ENCODE measurements around the gene NOTUM.
A peak's percentile ranks its signal among the peaks of the same experiment; 100 is the strongest.

The NOTUM gene

DNA sequence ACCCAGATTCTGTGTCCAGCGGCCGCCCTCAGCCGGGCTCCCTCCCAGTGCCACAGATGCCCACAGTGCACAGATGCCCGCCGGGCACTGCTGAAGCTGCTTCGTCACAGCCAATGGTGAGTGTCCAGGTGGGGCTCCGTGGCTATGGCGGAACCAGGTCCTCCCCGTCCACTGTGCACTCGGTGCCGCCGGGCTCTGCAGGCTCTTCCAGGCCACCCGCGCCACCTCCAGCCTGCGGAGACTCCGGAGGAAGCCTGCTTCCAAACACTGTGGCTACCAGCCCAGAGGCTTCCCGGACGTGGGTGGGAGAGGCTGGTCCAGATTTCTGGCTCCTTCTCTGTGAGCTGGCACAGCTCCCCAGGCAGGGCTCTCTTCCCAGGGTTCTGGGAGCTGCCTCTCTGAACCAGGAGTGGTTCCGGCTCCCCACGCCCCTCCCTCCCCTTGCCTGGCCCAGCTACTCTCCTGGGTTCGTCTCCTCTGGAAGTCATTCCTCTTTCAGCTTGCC lies 21.1 kb downstream of the NOTUM start:
- DNase-seq (ENCODE audit: low spot score) = no peak

DNA sequence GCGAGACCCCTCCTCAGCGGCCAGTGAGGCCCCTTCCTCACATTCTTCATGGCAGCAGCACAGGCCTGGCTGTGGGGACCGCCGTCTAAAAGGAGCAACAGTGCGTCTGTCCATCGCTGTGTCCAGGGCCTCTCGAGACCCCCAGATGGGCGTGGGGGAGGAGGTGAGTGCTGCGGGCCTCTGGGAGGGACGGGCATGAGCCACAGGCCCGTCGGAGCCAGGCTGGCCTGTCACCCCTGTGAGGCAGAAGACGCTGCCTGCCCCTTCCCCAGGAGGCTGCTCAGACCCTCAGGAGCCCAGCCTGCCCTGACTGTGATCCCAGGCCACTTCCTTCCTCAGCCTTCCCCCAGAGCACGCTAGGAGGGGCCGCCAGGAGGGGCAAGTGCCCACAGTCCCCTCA lies 21.8 kb downstream of the NOTUM start:
- DNase-seq (ENCODE audit: low spot score) = no peak

DNA sequence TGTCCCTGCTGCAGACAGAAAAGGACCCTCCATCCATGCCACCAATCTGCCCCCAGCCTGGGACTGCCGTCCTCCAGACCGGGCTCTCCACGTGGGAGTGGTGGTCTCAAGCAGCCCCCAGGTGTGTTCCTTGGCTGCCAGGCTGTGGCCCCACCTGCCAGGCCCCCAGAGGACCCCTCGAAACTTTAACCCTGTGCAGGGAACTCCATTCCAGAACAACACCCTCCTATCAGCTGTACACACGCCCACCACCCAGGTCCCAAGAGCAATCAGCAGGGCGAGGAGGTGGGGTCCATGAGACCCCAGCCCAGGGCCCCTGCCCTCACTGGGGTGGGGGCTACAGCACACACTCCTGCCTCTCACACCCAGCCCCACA lies 25.3 kb downstream of the NOTUM start:
- no peak for DNase-seq (ENCODE audit: low spot score)

DNA sequence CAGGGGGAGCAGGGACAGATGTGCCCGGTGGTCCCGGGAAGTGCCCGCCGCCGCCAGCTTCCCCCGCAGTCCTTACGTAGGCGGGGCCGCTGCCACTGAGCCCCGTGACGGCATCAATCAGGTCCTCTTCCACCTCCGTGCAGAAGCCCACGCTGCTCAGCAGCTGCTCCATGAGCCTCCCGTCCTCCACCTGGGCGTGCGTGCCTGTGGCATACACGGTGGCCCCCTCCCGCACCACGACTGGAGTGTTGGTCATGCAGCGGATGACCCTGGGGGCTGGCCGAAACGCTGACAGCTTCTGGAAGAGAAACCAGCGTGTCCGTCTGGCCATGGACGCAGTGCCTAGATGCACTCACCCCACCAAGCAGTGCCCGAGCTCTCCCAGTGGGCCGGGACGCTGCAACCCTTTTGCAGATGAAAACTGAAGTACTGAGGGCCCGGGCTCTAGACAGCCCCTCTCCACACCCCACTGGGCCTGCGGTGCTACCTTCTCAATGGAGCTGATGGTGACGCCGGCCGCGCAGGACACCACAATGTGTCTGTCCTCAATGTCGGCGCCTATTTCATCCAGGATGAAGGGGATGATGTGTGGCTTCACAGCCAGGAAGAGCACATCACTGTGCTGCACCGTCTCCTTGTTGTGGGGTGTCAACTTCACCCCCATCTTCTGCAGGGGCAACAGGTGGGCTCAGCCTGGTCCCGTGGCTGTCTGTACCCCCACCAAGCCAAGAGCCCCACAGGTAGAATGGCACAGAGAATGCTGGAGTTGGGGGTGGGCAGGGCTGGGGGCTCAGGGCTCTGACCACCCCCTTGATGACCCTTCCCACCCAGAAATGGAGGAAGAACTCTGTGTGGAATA lies 25.9 kb downstream of the NOTUM start:
- no peak for DNase-seq (ENCODE audit: low spot score)

DNA sequence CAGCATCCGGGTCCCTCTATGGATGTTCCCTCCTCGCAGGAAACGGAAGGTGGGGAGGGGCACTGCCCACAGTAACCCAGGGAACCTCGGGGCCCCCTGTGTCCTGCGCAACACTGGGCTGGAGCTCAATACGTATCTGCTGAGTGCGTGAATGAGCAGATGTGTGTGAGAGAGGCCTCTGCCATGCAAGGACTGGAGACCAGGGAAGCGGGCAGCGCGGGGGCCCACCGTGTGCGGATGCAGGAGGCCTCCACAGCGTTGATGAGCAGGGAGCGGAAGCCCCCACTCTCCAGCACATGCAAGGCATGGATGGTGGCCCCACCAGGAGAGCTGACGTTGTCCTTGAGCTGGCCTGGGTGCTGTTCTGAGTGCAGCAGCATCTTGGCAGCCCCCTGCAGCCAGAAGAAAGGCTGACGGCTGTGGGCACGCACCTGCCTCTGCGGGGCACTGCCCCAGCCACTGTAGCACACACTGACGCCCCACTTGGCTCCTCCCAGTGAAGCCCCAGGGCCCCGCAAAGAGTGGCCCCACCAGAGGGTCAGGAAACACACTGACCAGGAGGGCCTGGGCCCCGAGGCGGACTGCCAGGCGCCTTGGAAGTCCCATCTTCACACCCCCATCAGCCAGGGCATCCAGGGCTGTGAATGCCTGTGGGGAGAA lies 26.8 kb downstream of the NOTUM start:
- DNase-seq (ENCODE audit: low spot score) = no peak

DNA sequence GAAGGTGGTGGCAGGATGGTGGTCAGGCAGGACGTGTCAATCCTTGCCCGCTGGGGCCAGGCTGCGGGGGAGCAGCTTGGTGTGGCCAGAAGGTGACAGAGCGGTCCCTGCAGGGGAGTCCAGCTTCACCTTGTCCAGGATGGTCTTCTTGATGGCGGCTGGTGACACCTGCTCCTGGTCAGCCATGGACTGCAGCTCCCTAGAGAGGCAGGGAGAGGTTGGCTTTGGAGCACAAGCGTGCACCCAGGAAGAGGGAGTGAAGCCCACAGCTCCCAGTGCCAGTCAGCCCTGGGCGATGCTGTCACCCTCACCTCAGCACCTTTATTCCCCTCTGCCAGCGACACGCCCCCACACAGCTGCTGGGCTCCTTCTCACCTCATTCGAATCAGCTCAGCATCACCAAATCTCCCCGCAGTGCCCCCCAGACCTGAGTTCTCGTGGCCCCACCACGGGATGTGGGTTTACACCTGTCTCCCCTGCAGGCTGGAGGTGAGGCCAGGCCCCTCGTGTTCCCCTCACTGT lies 27.7 kb downstream of the NOTUM start:
- DNase-seq (ENCODE audit: low spot score) = no peak

DNA sequence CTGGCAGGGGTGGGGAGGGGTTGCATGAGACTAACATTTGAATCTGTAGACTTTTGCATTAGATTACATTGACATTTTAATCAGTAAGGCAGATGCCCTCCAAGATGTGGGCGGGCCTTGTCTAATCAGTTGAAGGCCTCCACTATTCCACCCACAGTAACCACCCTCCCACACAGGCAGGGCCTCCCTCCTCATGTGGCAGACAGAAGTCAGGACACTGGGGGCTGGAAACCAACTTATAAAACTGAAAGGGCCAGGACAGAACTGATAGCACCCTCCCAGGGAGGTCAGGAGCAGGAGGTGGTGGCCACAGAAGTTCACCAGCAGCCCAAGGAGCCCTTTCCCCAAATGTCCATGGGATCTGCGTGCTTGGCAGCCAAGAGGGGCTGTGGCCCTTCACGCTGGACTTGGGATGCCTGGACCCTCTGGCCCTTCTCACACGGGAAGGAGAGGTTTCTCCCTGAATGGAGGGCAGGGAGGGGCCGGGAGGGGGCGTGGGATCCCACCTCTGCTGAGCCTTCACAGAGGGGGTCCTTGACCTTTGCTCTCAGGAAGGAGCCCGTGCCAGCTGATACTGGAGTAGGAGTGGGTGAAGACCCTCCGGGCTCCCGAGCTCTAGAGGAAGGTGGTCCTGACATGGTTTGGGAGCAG lies 28.5 kb downstream of the NOTUM start:
- no peak for DNase-seq (ENCODE audit: low spot score)

DNA sequence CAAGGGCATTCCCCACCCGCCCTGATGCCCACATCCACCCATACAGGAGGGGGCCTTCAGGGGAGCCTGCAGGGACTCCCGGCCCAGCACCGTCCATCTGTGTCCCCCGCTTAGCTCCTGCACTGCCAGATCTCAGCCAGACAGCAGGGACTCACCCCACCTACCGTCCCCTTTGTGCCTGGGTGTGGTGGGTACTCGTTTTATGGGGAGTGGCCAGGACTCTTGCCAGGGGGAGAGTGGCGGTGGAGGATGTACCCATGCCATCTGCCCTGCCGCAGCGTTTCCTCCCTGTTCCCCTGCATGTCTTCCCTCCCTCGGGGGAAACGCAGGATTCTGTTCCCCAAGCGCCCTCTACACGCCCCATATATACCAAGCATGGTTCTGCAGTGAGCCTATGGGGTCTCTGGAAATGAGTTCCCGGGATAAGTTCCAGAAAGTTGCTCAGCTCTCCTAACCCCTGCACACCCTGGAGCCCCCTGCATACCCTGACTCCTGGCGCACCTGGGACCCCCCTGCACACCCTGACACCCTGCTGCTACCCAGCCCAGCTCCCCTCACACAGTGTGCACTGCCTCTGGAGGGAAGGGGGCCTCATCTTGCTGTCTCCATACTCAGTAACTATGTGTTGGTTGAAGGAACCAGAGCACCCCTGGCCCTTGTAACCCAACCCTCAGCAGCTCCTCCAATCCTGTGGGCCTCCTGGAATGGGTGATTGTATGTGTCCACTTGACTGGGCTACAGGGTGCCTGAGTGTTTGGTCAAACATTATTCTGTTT lies 29.2 kb downstream of the NOTUM start:
- DNase-seq (ENCODE audit: low spot score) = no peak

DNA sequence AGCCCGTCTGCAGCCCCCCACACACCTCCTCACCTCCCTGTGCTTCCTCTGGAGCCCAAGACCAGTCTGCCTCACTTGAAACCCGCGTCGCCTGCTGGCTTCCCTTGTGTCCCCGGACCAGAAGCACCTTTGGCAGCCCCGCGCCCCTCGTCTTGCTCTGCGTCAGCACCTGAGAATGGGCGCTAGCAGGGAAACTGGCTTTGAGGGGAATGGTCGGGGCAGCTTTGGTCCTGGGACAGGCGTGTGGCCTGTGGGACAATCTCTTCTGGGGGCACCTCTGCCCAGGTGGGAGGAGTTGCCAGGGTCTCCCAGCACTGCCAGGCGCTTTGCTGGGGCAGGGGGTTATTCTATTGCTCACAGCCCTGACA lies 29.8 kb downstream of the NOTUM start:
- DNase-seq (ENCODE audit: low spot score) = no peak

DNA sequence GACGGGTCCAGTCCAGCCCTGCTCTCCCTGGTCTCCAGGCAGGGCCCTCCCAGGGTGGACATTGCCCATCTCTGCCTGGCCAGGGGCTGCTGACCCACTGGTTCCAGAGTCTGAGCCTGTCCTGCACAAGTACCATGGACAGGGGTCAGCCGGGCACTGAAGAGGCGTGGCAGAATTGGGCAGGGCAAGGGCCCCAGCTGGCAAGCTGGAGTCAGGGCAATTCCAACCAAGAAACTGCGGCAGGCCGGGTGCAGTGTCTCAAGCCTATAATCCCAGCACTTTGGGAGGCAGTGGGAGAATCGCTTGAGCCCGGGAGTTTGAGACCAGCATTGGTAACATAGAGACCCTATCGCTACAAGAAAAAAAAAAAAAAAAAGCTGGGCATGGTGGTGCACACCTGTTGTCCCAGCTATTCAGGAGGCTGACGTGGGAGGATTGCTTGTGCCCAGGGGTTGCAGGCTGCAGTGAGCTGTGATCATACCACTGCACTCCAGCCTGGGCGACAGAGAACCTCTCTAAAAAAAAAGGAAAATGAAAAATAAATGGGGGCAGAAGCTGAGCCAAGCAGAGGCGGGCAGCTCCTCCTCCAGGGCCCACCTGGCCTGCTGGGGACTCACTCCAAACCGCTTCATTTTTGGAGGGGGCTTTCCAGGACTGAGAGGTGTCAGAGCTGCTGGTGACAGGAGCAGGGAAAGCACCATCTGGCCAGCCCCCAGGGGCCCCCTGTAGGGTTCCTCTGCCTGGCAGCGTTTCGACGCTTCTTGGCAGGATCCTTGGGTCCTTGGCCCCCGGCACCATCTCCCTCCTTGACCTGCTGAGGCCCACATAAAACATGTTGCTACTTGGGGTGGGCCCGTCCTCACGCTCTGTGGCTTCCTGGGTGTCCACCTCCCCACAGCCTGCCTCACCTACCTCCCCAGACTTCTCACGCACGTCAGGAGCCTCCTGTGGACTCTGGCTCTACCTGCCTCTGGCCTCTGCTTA lies 30.6 kb downstream of the NOTUM start:
- DNase-seq (ENCODE audit: low spot score) = no peak

DNA sequence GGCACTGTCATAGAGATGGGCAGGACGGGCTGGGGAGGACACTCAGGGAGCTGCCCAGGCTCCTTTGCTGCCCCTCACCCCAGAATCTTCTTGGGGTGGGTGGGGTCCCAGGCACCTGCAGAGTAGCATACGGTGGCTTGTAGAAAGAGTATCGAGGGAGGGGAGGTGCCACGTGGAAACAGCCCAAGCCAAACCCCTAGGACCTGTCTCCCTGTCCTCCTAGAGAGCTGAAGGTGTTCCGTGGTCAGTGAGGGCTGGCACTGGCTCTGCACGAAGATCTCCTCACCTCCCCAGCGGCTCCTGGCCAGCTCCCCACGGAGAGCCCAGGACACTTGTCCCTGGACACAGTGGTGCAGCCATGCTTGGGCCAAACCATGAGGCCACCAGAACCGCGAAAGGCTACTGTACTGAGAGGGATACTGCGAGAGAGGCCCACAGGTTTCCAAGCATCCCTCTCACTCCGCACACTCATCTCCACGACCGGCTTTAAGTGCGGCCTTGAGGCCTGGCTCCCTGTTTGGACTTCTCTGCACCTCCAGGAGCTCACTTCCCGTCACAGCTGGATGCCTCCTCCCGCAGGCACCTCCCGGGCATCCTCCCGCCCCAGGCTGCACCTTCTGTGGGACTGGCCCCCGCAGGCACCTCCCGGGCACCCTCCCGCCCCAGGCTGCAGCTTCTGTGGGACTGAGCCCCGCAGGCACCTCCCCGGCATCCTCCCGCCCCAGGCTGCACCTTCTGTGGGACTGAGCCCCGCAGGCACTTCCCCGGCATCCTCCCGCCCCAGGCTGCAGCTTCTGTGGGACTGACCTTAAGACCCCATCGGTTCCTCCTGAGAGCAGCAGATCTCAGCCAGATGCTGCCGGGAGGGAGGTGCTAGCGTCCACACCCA lies 31.5 kb downstream of the NOTUM start:
- no peak for DNase-seq (ENCODE audit: low spot score)

DNA sequence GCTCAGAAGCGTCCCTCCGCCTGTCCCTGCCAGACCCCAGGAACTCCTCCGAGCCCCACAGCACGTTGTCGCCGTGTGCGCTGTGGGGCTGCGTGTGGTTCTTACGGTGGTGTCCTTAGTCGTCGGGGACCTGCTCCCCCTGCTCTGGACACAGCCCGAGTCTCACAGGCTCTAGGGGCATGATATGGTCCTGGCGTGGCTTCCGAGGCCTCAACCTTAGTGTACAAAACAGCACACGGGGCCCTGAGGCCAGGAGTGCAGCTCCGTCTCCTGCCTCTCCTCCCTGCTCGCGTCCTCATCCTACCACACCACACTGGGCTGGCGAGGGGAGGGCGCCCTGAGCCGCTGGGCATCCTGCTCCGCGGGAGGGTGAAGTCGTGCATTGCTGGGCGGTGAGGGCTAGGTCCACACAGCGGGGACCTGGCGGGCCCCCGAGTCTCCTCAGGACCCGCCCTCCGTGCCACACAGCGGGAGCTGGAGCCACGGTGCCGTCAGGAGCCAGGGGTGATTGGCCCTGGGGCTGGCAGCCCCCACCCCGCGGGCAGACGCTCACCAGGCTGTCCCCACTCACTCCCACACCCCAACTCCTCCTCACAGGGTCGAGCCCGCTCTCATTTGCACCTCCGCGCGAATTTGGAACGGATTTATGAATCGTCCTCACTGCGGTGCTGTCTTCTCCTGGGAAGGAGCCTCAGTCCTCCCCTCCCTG lies 32.3 kb downstream of the NOTUM start:
- DNase-seq (ENCODE audit: low spot score) = peak; percentile 54

DNA sequence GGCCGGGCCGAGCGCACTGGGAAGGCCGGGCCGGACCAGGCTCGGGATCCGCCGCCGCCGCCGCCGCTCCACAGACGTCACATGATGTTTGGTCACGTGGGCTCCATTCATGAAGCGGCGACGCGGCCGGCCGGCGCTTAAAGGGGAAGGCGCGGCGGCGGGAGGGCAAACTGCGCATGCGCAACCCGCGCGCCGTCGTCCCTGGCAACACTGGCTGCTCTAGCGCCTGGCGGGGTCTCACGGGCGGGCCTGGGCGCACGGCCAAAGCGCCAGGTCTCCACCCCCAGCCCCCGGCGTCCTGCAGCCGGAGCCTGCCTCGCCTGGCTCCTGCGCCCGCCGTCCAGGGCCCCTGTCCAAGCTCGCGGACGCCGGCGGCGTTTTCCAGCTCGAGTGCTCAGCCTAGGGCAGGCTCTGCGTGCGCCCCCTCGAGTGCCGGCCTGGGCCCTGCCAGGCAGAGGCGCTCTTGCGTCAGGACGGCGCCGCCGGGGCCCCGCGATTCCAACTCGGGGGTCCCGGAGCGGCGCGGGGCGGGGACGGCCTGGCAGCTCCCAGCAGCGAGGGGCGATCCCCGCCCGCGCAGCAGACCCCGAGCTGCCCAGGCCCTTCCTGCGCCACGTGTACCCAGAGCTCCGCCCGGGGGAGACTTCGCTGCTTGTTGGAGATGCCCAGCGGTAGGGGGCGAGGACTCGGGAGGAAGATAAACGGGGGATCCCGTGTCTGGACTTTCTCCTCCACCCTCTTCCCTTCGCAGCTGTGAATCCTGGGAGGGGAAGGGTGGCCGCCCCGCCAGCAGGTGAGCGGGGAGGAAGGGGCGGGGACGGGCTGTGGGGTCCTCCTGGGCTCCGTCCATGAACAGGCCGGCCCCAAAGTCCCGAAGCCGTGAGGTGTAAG lies 33.1 kb downstream of the NOTUM start, which contains the start of gene MAFG:
MAFG (minus strand) TSS at position 83 of the 891 bp plus-strand sequence. CDS start 4,550 bp downstream, outside the sequence.
- DNase-seq (ENCODE audit: low spot score) = peak; percentile 96

DNA sequence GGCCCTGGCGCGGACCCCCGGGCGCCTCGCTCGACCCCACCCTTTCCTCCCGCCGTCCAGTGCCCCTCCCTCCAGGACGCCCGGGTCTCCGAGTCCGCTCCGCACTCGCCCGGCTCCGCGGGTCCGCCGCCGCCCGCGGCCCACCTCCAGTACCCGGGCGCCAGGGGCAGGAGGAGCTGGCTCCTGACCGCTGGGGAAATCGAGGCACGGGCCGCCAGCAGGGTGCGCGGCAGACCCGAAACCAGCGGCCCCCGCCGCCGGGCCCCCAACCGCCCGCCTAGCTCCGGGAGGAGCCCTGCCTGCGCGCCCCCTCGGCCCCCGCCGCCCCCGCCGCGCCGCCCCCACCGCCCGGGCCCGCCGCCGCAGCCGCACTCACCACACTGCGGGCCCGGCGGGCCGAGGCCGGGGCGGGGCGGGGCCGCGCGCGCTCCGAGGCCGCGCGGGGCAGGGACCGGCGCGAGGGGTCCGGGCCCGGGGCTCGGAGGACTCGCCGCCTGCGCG lies 33.8 kb downstream of the NOTUM start:
- no peak for DNase-seq (ENCODE audit: low spot score)

DNA sequence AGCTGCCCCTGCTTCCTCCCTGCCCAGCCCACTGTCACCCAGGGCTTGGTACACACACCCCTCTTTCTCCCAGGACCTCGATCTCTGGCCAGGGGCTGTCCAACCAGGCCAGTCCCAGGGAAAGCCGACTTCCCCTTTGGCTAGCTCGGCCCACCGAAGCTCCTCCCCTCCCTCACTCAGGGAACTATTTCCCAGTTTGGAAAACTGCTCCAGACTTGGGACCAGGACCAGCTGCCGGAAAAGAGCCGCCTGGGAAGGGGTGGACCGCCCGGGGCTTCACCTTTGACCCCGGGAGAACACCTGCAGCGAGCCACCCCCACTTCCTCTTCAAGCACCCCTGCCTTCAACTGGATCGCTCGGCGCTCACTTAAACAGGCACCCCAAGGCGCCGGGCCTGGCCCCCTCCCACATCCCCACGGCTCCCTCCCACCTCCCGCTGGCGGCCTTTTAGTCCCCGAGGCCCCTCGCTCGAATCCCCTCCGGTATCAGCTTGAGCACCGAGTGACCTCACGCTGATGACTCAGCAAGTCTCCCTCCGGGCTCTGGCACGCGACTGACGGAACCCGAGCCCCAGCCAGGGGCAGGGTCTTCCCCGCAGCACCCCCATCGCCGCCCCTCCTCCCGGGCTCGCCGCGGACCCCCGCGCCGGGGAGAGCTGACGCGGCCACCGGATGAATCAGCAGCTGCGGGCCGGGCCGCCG lies 34.4 kb downstream of the NOTUM start:
- DNase-seq (ENCODE audit: low spot score) = peak; percentile 63

DNA sequence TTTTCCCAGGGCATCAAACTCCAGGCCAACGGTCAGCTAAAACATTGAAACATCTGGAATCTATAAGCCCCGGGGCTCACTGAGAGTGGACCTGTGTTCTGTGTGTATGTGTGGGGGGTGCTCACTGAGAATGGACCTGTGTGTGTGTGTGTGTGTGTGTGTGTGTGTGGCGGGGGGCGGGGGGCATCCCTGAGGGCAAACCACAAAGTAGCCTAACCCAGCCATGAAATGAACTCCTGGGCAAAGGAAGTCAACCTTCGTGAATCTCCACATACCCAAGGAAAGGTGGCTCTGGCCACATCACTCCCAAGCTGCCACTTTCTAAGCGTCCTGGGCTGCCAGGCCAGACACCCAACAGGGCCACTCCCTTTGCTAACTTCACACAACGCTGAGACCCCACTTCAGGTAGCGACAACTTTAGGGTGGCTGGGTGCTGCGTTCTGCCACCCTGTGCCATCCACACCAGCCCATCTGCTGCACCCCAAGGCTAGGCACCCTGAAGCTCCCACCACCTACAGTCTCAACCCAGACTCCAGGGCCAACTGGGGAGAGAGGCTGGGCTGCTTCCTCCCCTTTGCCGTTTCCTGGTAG lies 35.0 kb downstream of the NOTUM start:
- DNase-seq (ENCODE audit: low spot score) = no peak

Measured in SK-N-DZ (cell line).